ENCODE data around the gene CIRBP. TPM values are rescaled to one million over a fixed set of nuclear protein-coding genes. Genes with fewer than 3 reads are reported as not detected.

CIRBP gene
- total and polyA plus RNA-seq, 2 of the 13 experiments (the other 11 are each of a cell fraction or from before 2014, with no cell fraction given), result 133 to 140 TPM

DNA sequence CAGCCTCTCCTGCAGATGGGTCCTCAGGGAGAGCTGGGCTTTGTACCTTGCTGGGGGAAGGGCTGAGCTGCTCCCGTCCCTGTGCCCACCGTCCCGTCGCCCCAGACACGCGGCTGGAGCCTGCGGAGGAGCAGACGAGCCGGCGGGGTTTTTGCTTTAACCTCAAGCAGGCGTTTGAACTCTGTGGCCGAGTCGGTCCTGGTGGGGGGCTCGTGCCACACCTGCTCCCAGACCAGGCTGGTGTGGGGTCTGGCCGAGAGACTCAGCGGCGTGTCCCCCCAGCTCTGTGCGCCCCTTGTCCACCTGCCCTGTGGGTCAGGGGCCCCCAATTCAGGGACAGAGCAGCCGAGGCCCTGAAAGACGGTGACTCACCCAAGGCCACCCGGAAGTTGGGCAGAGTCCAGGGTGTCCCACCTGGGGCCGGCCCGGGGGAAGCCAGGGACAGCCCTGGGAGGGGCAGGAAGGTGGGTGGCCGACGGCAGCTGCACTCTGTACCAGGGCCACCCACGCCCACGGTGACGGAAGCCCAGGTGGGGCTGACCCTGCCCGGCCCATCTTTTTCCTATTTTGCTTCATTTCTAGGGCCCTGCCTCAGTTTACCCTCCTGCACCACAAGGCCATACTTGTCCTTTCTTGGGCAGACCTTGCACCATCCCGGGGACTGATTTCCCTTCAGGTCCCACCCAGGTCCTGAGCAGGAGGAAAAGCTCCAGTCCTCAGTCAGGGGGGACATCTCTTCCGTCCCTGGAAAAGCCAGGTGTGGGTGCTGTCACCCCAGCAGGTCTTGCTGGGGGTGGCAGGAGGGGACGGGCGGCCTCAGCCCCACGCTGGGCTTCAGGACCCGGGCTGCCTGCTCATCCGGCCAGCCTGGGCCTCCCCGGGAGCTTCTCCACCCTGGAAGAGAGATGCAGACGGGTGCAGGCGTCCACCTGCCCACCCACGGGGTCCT, 21.8 kb downstream of the CIRBP start (continued):
- TF ChIP-seq, protein P1, sequence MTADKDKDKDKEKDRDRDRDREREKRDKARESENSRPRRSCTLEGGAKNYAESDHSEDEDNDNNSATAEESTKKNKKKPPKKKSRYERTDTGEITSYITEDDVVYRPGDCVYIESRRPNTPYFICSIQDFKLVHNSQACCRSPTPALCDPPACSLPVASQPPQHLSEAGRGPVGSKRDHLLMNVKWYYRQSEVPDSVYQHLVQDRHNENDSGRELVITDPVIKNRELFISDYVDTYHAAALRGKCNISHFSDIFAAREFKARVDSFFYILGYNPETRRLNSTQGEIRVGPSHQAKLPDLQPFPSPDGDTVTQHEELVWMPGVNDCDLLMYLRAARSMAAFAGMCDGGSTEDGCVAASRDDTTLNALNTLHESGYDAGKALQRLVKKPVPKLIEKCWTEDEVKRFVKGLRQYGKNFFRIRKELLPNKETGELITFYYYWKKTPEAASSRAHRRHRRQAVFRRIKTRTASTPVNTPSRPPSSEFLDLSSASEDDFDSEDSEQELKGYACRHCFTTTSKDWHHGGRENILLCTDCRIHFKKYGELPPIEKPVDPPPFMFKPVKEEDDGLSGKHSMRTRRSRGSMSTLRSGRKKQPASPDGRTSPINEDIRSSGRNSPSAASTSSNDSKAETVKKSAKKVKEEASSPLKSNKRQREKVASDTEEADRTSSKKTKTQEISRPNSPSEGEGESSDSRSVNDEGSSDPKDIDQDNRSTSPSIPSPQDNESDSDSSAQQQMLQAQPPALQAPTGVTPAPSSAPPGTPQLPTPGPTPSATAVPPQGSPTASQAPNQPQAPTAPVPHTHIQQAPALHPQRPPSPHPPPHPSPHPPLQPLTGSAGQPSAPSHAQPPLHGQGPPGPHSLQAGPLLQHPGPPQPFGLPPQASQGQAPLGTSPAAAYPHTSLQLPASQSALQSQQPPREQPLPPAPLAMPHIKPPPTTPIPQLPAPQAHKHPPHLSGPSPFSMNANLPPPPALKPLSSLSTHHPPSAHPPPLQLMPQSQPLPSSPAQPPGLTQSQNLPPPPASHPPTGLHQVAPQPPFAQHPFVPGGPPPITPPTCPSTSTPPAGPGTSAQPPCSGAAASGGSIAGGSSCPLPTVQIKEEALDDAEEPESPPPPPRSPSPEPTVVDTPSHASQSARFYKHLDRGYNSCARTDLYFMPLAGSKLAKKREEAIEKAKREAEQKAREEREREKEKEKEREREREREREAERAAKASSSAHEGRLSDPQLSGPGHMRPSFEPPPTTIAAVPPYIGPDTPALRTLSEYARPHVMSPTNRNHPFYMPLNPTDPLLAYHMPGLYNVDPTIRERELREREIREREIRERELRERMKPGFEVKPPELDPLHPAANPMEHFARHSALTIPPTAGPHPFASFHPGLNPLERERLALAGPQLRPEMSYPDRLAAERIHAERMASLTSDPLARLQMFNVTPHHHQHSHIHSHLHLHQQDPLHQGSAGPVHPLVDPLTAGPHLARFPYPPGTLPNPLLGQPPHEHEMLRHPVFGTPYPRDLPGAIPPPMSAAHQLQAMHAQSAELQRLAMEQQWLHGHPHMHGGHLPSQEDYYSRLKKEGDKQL (CRISPR knock-in tag; IDR thresholded peaks at IDR 0.05; ENCODE audit: low read depth), result peak; percentile 65
- TF ChIP-seq NR2F1 (CRISPR knock-in tag; IDR thresholded peaks at IDR 0.05) (peak; percentile 59 to 76), TBP (CRISPR knock-in tag; IDR thresholded peaks at IDR 0.05) (no peak), ZBTB3 (CRISPR knock-in tag; IDR thresholded peaks at IDR 0.05; ENCODE audit: borderline replicate concordance, low read depth) (peak; percentile 68; the same call in 1 of the 2 replicates), MXI1 (IDR thresholded peaks at IDR 0.05; ENCODE audit: borderline replicate concordance, low read depth, low read length) (peak; percentile 55; the same call in 1 of the 3 replicates), IRF2 (CRISPR knock-in tag; IDR thresholded peaks at IDR 0.05) (peak; percentile 86), ZNF3 (CRISPR knock-in tag; IDR thresholded peaks at IDR 0.05) (no peak), PAXIP1 (CRISPR knock-in tag; conservative IDR thresholded peaks at IDR 0.05) (peak; percentile 99)
- TF ChIP-seq, protein P2, sequence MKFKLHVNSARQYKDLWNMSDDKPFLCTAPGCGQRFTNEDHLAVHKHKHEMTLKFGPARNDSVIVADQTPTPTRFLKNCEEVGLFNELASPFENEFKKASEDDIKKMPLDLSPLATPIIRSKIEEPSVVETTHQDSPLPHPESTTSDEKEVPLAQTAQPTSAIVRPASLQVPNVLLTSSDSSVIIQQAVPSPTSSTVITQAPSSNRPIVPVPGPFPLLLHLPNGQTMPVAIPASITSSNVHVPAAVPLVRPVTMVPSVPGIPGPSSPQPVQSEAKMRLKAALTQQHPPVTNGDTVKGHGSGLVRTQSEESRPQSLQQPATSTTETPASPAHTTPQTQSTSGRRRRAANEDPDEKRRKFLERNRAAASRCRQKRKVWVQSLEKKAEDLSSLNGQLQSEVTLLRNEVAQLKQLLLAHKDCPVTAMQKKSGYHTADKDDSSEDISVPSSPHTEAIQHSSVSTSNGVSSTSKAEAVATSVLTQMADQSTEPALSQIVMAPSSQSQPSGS (CRISPR knock-in tag; IDR thresholded peaks at IDR 0.05), result peak; percentile 63; the same call in 1 of the 2 replicates
- TF ChIP-seq, protein P3, sequence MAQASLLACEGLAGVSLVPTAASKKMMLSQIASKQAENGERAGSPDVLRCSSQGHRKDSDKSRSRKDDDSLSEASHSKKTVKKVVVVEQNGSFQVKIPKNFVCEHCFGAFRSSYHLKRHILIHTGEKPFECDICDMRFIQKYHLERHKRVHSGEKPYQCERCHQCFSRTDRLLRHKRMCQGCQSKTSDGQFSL (CRISPR knock-in tag; IDR thresholded peaks at IDR 0.05), result peak; percentile 82; the same call in 1 of the 2 replicates
- TF ChIP-seq, protein P4, sequence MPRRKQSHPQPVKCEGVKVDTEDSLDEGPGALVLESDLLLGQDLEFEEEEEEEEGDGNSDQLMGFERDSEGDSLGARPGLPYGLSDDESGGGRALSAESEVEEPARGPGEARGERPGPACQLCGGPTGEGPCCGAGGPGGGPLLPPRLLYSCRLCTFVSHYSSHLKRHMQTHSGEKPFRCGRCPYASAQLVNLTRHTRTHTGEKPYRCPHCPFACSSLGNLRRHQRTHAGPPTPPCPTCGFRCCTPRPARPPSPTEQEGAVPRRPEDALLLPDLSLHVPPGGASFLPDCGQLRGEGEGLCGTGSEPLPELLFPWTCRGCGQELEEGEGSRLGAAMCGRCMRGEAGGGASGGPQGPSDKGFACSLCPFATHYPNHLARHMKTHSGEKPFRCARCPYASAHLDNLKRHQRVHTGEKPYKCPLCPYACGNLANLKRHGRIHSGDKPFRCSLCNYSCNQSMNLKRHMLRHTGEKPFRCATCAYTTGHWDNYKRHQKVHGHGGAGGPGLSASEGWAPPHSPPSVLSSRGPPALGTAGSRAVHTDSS (CRISPR knock-in tag; conservative IDR thresholded peaks at IDR 0.05), result 0 out of 2 replicates have a peak, but pooled peaks have one; percentile 59

All from HepG2 (cell line).